Cardiac muscle cell (in vitro differentiated cells and primary cell): ENCODE data around the gene SENP2. TPM values are rescaled to one million over a fixed set of nuclear protein-coding genes. Genes with fewer than 3 reads are reported as not detected.

ENCODE experiments used
- DNase-seq, 2 donors: peaks; one replicate each; pipeline versions ENCODE4 v3.0.0 to v3.0.0-alpha.2; 2010 to 2017; ENCODE audit warnings: low read depth in 1 of 2, low spot score in 1 of 2
- H3K27ac ChIP-seq: fragments of 200-600 bp; sonication (generic); 2 replicates; pipeline ENCODE4 v1.5.1; 2016
- H3K27me3 ChIP-seq: fragments of 200-600 bp; sonication (generic); 2 replicates; pipeline ENCODE4 v1.6.0; 2016; ENCODE audit warnings: control low read depth
- H3K36me3 ChIP-seq: fragments of 200-600 bp; sonication (generic); 2 replicates; pipeline ENCODE4 v1.5.1; 2016; ENCODE audit warnings: control low read depth
- H3K4me1 ChIP-seq: fragments of 200-600 bp; sonication (generic); 2 replicates; pipeline ENCODE4 v1.8.1; 2017; ENCODE audit warnings: low read depth, mild to moderate bottlenecking, mixed run types
- H3K4me3 ChIP-seq: fragments of 200-600 bp; sonication (generic); 2 replicates; pipeline ENCODE4 v1.5.1; 2016; ENCODE audit warnings: mild to moderate bottlenecking
- H3K9me3 ChIP-seq: fragments of 200-600 bp; sonication (generic); 2 replicates; pipeline ENCODE4 v1.5.1; 2017; ENCODE audit warnings: low read depth, mild to moderate bottlenecking, control low read depth
- polyA plus RNA-seq: library from polyadenylated mRNA; unstranded; fragments of >200 nt; fragmentation: Nextera tagmentation; extraction: Ambion mirVana; gene quantifications from 2 replicates; pipeline ENCODE4 v1.2.1, GENCODE V29; 2016
- total RNA-seq: library from RNA; depleted of rRNA; stranded (reverse); fragments of >200 nt; gene quantifications from 2 replicates; pipeline ENCODE4 v1.2.3, GENCODE V29; 2016
- TF ChIP-seq, protein P1 (sequence below): IDR thresholded peaks from 2 replicates; pipeline ENCODE4 v1.5.1; 2012; ENCODE audit warnings: low read depth, mild to moderate bottlenecking, low read length

The SENP2 gene
- total and polyA plus RNA-seq, 2 experiments from 2014 or later, result 26.9 to 53.6 TPM

DNA sequence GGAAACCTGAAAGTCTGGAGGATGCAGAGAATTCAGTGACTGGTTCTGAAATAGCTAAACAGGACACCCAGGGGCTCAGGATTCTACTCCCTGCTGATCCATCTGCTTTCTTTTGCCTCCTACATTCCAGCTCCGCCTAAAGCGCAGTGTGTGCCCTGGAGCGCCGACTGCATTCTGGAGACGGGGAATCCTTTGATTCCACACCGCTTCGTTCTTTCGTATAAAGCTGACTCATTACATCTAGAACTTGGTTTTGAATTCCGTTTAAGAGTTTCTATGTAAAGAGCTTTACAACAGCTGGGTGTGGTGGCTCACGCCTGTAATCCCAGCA, 61.8 kb downstream of the SENP2 start:
- no peak for DNase-seq
- Histone ChIP-seq H3K9me3 (no peaks in the 10 kb centered on the region), H3K4me1 (no peaks in the 10 kb centered on the region), H3K27me3 (no peaks in the 10 kb centered on the region), H3K4me3 (no peak overlapping the region), H3K36me3 (peaks cover 60% of the 10 kb centered on the region), H3K27ac (peak overlapping the region; percentile 72)
- TF ChIP-seq, protein P1, sequence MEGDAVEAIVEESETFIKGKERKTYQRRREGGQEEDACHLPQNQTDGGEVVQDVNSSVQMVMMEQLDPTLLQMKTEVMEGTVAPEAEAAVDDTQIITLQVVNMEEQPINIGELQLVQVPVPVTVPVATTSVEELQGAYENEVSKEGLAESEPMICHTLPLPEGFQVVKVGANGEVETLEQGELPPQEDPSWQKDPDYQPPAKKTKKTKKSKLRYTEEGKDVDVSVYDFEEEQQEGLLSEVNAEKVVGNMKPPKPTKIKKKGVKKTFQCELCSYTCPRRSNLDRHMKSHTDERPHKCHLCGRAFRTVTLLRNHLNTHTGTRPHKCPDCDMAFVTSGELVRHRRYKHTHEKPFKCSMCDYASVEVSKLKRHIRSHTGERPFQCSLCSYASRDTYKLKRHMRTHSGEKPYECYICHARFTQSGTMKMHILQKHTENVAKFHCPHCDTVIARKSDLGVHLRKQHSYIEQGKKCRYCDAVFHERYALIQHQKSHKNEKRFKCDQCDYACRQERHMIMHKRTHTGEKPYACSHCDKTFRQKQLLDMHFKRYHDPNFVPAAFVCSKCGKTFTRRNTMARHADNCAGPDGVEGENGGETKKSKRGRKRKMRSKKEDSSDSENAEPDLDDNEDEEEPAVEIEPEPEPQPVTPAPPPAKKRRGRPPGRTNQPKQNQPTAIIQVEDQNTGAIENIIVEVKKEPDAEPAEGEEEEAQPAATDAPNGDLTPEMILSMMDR, result no peak

DNA sequence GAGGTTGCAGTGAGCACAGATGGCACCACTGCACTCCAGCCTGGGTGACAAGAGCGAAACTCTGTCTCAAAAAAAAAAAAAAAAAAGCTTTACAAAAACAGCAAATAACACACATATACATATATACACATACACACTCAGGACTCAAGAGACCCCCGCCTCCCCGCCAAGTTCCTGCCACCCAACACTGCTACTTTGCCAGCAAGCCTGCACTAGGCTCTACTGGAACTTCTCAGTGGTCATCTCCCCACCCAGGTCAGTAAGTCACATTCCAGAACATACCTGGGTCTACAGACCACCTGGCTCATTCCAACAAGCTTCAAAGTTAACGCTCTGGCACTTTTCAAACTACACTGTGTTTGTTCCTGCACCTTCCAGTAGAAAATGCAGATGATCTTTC, 62.3 kb downstream of the SENP2 start:
- no peaks in the 10 kb centered on the region for H3K4me1 ChIP-seq
- H3K27ac ChIP-seq, result no peak overlapping the region
- DNase-seq, result no peak

DNA sequence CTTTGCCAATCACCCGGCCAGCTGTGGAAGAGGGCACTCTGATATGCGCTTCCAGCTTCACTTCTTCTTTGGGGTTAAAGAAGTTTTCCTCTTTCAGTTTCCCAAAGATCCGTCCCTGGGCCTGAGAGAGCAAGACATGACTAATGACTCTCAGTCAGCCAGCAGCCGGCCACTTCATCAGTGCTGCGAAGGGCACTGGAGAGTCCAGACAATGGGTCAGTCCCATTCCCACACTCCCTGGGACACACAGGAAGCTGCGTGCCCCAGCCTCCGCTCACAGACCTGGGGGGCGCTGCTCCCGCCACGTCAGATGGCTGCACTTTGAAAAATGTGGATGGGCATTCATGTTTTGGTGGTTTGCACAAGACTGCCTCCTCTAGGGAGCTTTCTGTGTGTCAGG, 63.3 kb downstream of the SENP2 start:
- Histone ChIP-seq H3K4me1 (no peaks in the 10 kb centered on the region), H3K4me3 (no peak overlapping the region), H3K27ac (peak overlapping the region; percentile 23), H3K27me3 (no peaks in the 10 kb centered on the region), H3K36me3 (peaks cover 68% of the 10 kb centered on the region), H3K9me3 (no peaks in the 10 kb centered on the region)
- peak in 1 of 2 donors; percentile 29 for DNase-seq
- TF ChIP-seq, protein P1, result peak; percentile 2

More for the DNA sequence above, 62.3 kb downstream of the SENP2 start:
- peaks cover 60% of the 10 kb centered on the region for H3K36me3 ChIP-seq
- no peaks in the 10 kb centered on the region for H3K9me3 ChIP-seq
- no peaks in the 10 kb centered on the region for H3K27me3 ChIP-seq
- TF ChIP-seq, protein P1, result no peak
- H3K4me3 ChIP-seq, result no peak overlapping the region

DNA sequence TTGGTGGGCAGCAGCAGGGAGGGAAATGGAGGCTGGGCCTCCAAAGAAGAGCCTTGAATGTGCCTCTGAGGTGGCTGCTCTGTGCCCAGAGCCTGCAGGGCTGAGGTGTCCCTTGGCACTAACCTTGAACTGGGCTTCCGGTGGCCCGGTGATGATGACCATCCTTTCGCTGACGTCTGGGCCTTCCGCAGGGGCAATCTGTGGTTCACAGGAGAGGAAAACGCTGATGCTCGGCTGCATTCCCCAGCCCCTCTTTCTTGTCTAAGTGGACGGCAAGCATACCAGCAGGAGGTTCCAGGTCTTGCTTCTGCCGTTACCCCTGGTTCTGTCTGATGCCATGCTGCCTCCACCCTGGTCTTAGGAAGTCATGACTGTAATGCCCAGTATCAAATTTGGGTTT, 65.9 kb downstream of the SENP2 start:
- Histone ChIP-seq H3K9me3 (no peaks in the 10 kb centered on the region), H3K27ac (no peak overlapping the region), H3K4me3 (no peak overlapping the region), H3K27me3 (no peaks in the 10 kb centered on the region), H3K36me3 (peaks cover 67% of the 10 kb centered on the region), H3K4me1 (no peaks in the 10 kb centered on the region)
- TF ChIP-seq, protein P1, result no peak
- DNase-seq, result no peak

DNA sequence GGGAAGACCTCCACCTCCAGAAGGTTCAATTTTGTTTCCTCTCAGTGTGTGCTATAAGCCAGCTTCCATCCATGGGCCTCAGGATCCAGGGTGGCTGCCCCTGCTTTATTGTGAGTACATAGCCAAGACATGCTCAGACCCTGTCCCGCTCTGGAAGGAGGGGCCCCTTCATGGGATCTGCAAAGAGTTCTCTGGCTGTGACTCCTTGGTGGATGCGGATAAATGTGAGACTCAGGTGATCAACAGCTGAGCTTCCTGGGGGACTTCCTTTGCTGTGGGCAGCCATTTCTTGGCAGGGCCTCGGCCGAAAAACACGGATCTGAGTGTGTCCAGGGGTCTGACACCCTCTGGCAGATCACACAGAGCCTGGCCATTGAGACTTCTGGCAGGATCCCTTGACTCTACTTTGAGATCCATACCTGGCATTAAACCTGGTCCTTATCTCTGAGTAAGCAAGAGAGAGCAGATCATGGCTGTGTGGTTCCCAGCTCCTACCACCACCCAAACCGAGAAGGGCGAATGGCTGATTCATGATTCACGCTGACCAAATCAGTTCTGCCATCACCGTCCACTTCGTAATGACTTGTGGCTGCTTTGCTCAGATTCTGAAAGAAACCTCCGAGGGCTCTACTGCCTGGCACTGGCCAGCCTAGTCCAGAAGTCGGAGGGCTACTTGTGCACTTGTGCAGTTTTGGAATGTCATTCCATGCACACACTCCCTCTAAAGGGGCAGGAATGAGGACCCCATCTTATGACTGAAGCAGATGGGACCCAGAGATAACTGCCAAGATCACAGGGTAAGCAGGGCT, 68.1 kb downstream of the SENP2 start:
- H3K9me3 ChIP-seq, result no peaks in the 10 kb centered on the region
- TF ChIP-seq, protein P1, result no peak
- DNase-seq, result peak in 1 of 2 donors; percentile 60
- H3K27ac ChIP-seq, result no peak overlapping the region
- no peaks in the 10 kb centered on the region for H3K4me1 ChIP-seq
- H3K27me3 ChIP-seq, result no peaks in the 10 kb centered on the region
- H3K4me3 ChIP-seq, result no peak overlapping the region
- H3K36me3 ChIP-seq, result peaks cover 66% of the 10 kb centered on the region
